Fibroblast of lung (primary cell): Measurements from ENCODE around the gene NME7. TPM values are rescaled to one million over a fixed set of nuclear protein-coding genes. Genes with fewer than 3 reads are reported as not detected.
"Not testable (repeated sequence)": the region's sequence is repeated elsewhere in the genome, so short reads cannot be mapped to it uniquely, and the experiment has no call there.

Experiments used
- DNase-seq, 2 donors: peaks; one replicate each; pipeline versions ENCODE4 v3.0.0 to v3.0.0-alpha.2; 2010; ENCODE audit warnings: low read depth in 2 of 2
- H2AFZ ChIP-seq: 2 replicates; pipeline ENCODE4 v1.5.1; 2012; ENCODE audit warnings: low read length, control low read depth, inconsistent platforms
- H3K27ac ChIP-seq: 2 replicates; pipeline ENCODE4 v1.5.1; 2011; ENCODE audit warnings: low read length, control low read depth; ENCODE audit not compliant: insufficient read depth
- H3K27me3 ChIP-seq: 2 replicates; pipeline ENCODE4 v1.5.1; 2011; ENCODE audit warnings: mild to moderate bottlenecking, low read length; ENCODE audit not compliant: control insufficient read depth, insufficient read depth
- H3K36me3 ChIP-seq: 2 replicates; pipeline ENCODE4 v1.5.1; 2011; ENCODE audit warnings: low read length; ENCODE audit not compliant: control insufficient read depth, insufficient read depth
- H3K4me1 ChIP-seq: 2 replicates; pipeline ENCODE4 v1.5.1; 2011; ENCODE audit warnings: low read length; ENCODE audit not compliant: control insufficient read depth, insufficient read depth; ENCODE audit errors: extremely low read depth
- H3K4me2 ChIP-seq: 2 replicates; pipeline ENCODE4 v1.5.1; 2011; ENCODE audit warnings: low read length, control low read depth; ENCODE audit not compliant: insufficient read depth; ENCODE audit errors: extremely low read depth
- H3K4me3 ChIP-seq, 4 experiments: fragments of 200-600 bp in 1 of 4; sonication (generic) in 1 of 4; replicated peaks in 1 of 4; 2 replicates each; pipeline ENCODE4 v1.5.1; 2011 to 2016; ENCODE audit warnings: low read length in 4 of 4, low read depth in 3 of 4, mild to moderate bottlenecking in 3 of 4, control low read depth in 2 of 4, inconsistent platforms in 1 of 4, mixed read lengths in 1 of 4; ENCODE audit not compliant: insufficient read depth in 1 of 4; ENCODE audit errors: control extremely low read depth in 1 of 4
- H3K79me2 ChIP-seq: 2 replicates; pipeline ENCODE4 v1.5.1; 2012; ENCODE audit warnings: mild to moderate bottlenecking, low read length, inconsistent platforms; ENCODE audit not compliant: control insufficient read depth, insufficient read depth
- H3K9ac ChIP-seq: 2 replicates; pipeline ENCODE4 v1.5.1; 2011; ENCODE audit warnings: mild to moderate bottlenecking, low read length, control low read depth; ENCODE audit not compliant: insufficient read depth
- H3K9me3 ChIP-seq: 2 replicates; pipeline ENCODE4 v1.5.1; 2012; ENCODE audit warnings: low read depth, low read length; ENCODE audit not compliant: control insufficient read depth, insufficient read depth
- H4K20me1 ChIP-seq: 2 replicates; pipeline ENCODE4 v1.5.1; 2011; ENCODE audit warnings: low read length; ENCODE audit not compliant: control insufficient read depth, insufficient read depth; ENCODE audit errors: extremely low read depth
- CTCF ChIP-seq, 2 donors: IDR thresholded peaks in 1 of 2; conservative IDR thresholded peaks in 1 of 2; 1 replicate in 1 of 2; 2 replicates in 1 of 2; pipeline ENCODE4 v1.5.1; 2011 to 2012; ENCODE audit warnings: low read length in 2 of 2, control low read depth in 1 of 2, inconsistent platforms in 1 of 2, low read depth in 1 of 2, mild to moderate bottlenecking in 1 of 2
- EZH2 ChIP-seq: IDR thresholded peaks from 2 replicates; pipeline ENCODE4 v1.5.1; 2012; ENCODE audit warnings: low read length, control low read depth, mild to moderate bottlenecking; ENCODE audit errors: missing control alignments
- polyA plus RNA-seq, 2 donors: library from polyadenylated mRNA; depleted of rRNA in 1 of 2; stranded (reverse) in 1 of 2; unstranded in 1 of 2; fragments of >200 nt; gene quantifications; 2 replicates each; pipeline ENCODE4 v1.2.1, GENCODE V29; 2011 to 2012; ENCODE audit warnings: missing spikeins in 1 of 2
- total RNA-seq: library from RNA; depleted of rRNA; stranded (reverse); fragments of >200 nt; gene quantifications from 2 replicates; pipeline ENCODE4 v1.2.1, GENCODE V29; 2014

Gene NME7
- total and polyA plus RNA-seq, 2 donors (not counting 1 experiment from before 2014, with no cell fraction given), result 21.0 to 30.8 TPM

GRCh38 chr1:169346036-169346589, 21.5 kb downstream of the NME7 start:
- DNase-seq, result no peak
- no peaks in the 10 kb centered on the region for H3K4me1 ChIP-seq
- H2AFZ ChIP-seq, result no peak overlapping the region

GRCh38 chr1:169345511-169345910, 22.1 kb downstream of the NME7 start:
- Histone ChIP-seq H3K27me3 (no peaks in the 10 kb centered on the region), H3K4me3 (no peak overlapping the region), H3K4me1 (no peaks in the 10 kb centered on the region), H3K79me2 (no peaks in the 10 kb centered on the region), H3K4me2 (no peak overlapping the region), H3K27ac (no peak overlapping the region), H2AFZ (no peak overlapping the region), H3K9ac (no peak overlapping the region), H3K36me3 (no peaks in the 10 kb centered on the region), H3K9me3 (no peaks in the 10 kb centered on the region), H4K20me1 (no peaks in the 10 kb centered on the region)
- DNase-seq, result no peak
- TF ChIP-seq CTCF (conservative IDR thresholded peaks at IDR 0.05 in 1 of 2, IDR thresholded peaks at IDR 0.05 in 1 of 2; ENCODE audit: low read depth in 1 of 2, low read length in 2 of 2) (no peak), EZH2 (no peak)

More at GRCh38 chr1:169346036-169346589, 21.5 kb downstream of the NME7 start:
- H4K20me1 ChIP-seq, result no peaks in the 10 kb centered on the region
- no peak overlapping the region for H3K4me2 ChIP-seq
- TF ChIP-seq EZH2 (no peak), CTCF (conservative IDR thresholded peaks at IDR 0.05 in 1 of 2, IDR thresholded peaks at IDR 0.05 in 1 of 2; ENCODE audit: low read depth in 1 of 2, low read length in 2 of 2) (no peak)
- no peak overlapping the region for H3K27ac ChIP-seq
- no peaks in the 10 kb centered on the region for H3K36me3 ChIP-seq
- no peak overlapping the region for H3K4me3 ChIP-seq
- no peaks in the 10 kb centered on the region for H3K27me3 ChIP-seq
- no peak overlapping the region for H3K9ac ChIP-seq
- H3K9me3 ChIP-seq, result no peaks in the 10 kb centered on the region
- H3K79me2 ChIP-seq, result no peaks in the 10 kb centered on the region

- not testable (repeated sequence) for H3K9ac ChIP-seq, DNase-seq, H3K79me2 ChIP-seq, H3K36me3 ChIP-seq, H2AFZ ChIP-seq, H3K4me1 ChIP-seq, H3K4me3 ChIP-seq, H4K20me1 ChIP-seq, H3K9me3 ChIP-seq, H3K27me3 ChIP-seq, H3K4me2 ChIP-seq, H3K27ac ChIP-seq
Measured at GRCh38 chr1:169342096-169342495, 25.5 kb downstream of the NME7 start.
